HCT116 (cell line): ENCODE data around the gene ARHGEF11. TPM values are rescaled to one million over a fixed set of nuclear protein-coding genes. Genes with fewer than 3 reads are reported as not detected.

ENCODE experiments used
- ATAC-seq: fragments of 200-7000 bp; cut with Tn5 transposase; 2 replicates; pipeline ENCODE4 v1.9.1; 2020; ENCODE audit warnings: mild to moderate bottlenecking, moderate library complexity
- BruUV-seq: library from RNA; stranded (reverse); fragments of 400-500 nt; replicated peaks from 2 replicates; lab custom pipeline; 2021; lab: Mats Ljungman, UMichigan
- CTCF ChIA-PET: fragments of 300-600 bp; sonication (Branson Sonifier 250); formaldehyde crosslinking; loops from one replicate; lab custom pipeline; 2021; ENCODE audit warnings: antibody characterized with exemption; lab: Charles Lee
- POLR2A ChIA-PET: fragments of 300-600, 350-600 bp; sonication (Branson Sonifier 250); formaldehyde crosslinking; loops from one replicate; lab custom pipeline; 2021; ENCODE audit warnings: antibody characterized with exemption; lab: Charles Lee
- RAD21 ChIA-PET, 2 experiments: fragments of 300-600 bp; sonication (Branson Sonifier 250); formaldehyde crosslinking; loops; one replicate each; lab custom pipeline; 2023; ENCODE audit warnings: low total read pairs in 2 of 2; ENCODE audit not compliant: uncharacterized antibody in 2 of 2, unreplicated experiment in 2 of 2, low non-redundant PET in 1 of 2; lab: Charles Lee
- DNase-seq: peaks from one replicate; pipeline ENCODE4 v3.0.0-alpha.2; 2010; ENCODE audit warnings: low read depth, low spot score
- H2AFZ ChIP-seq: fragments of 200-600 bp; shearing (Covaris generic), sonication (generic); 2 replicates; pipeline ENCODE4 v1.6.1; 2017; ENCODE audit warnings: low read depth, mixed run types, mixed read lengths, antibody characterized with exemption, low read length; ENCODE audit not compliant: poor library complexity, severe bottlenecking
- H3K27ac ChIP-seq: 2 replicates; pipeline ENCODE4 v1.5.1; 2012; ENCODE audit warnings: low read depth, low read length
- H3K27me3 ChIP-seq: fragments of 200-600 bp; sonication (generic); 2 replicates; pipeline ENCODE4 v1.6.1; 2016; ENCODE audit warnings: mixed run types, low read length, mixed read lengths; ENCODE audit not compliant: insufficient read depth
- H3K36me3 ChIP-seq, 2 experiments: fragments of 200-500 bp in 1 of 2; fragments of 200-600 bp in 1 of 2; sonication (Bioruptor generic) in 1 of 2; sonication (generic) in 1 of 2; 2 replicates each; pipeline versions ENCODE4 v1.5.1 to v1.6.1; 2014 to 2016; ENCODE audit warnings: low read length in 2 of 2, inconsistent platforms in 1 of 2, mixed read lengths in 1 of 2, mixed run types in 1 of 2; ENCODE audit not compliant: insufficient read depth in 2 of 2, control insufficient read depth in 1 of 2
- H3K4me1 ChIP-seq, 2 experiments: fragments of 200-600 bp in 1 of 2; sonication (generic) in 1 of 2; 2 replicates each; pipeline versions ENCODE4 v1.5.1 to v1.6.1; 2012 to 2017; ENCODE audit warnings: low read length in 2 of 2, inconsistent platforms in 1 of 2, mild to moderate bottlenecking in 1 of 2, mixed read lengths in 1 of 2, mixed run types in 1 of 2, moderate library complexity in 1 of 2; ENCODE audit not compliant: insufficient read depth in 2 of 2, control insufficient read depth in 1 of 2
- H3K4me2 ChIP-seq: fragments of 200-600 bp; sonication (generic); 2 replicates; pipeline ENCODE4 v1.6.1; 2017; ENCODE audit warnings: mixed run types, low read length, mixed read lengths
- H3K4me3 ChIP-seq, 2 experiments: fragments of 200-600 bp in 1 of 2; sonication (generic) in 1 of 2; replicated peaks in 1 of 2; 2 replicates each; pipeline ENCODE4 v1.5.1; 2011 to 2016; ENCODE audit warnings: low read length in 2 of 2, control low read depth in 1 of 2, low read depth in 1 of 2, mild to moderate bottlenecking in 1 of 2, mixed read lengths in 1 of 2, mixed run types in 1 of 2
- H3K79me2 ChIP-seq: fragments of 200-600 bp; sonication (generic); 2 replicates; pipeline ENCODE4 v1.6.1; 2017; ENCODE audit warnings: mild to moderate bottlenecking, mixed run types, low read length, moderate library complexity, mixed read lengths; ENCODE audit not compliant: insufficient read depth
- H3K9ac ChIP-seq: fragments of 200-600 bp; sonication (generic); 2 replicates; pipeline ENCODE4 v1.6.1; 2016; ENCODE audit warnings: low read length, mixed read lengths
- H3K9me2 ChIP-seq: fragments of 200-600 bp; sonication (generic), shearing (Covaris generic); 2 replicates; pipeline ENCODE4 v1.6.1; 2017; ENCODE audit warnings: mixed run types, mild to moderate bottlenecking, moderate library complexity; ENCODE audit not compliant: insufficient read depth
- H3K9me3 ChIP-seq, 2 experiments: fragments of 200-500 bp in 1 of 2; fragments of 200-600 bp in 1 of 2; sonication (Bioruptor generic) in 1 of 2; sonication (generic) in 1 of 2; 2 replicates each; pipeline ENCODE4 v1.6.1; 2014 to 2017; ENCODE audit warnings: low read length in 2 of 2, mixed read lengths in 2 of 2, inconsistent platforms in 1 of 2, low read depth in 1 of 2, mild to moderate bottlenecking in 1 of 2, mixed run types in 1 of 2, moderate library complexity in 1 of 2; ENCODE audit not compliant: control insufficient read depth in 1 of 2, insufficient read depth in 1 of 2
- H4K20me1 ChIP-seq: fragments of 200-600 bp; sonication (generic), shearing (Covaris generic); 2 replicates; pipeline ENCODE4 v1.6.1; 2017; ENCODE audit warnings: mixed run types, mild to moderate bottlenecking, moderate library complexity; ENCODE audit not compliant: insufficient read depth
- ATF3 ChIP-seq: IDR thresholded peaks from 2 replicates; pipeline ENCODE4 v1.6.1; 2012
- CBX3 ChIP-seq: IDR thresholded peaks from 2 replicates; pipeline ENCODE4 v1.6.1; 2012; ENCODE audit warnings: low read depth
- EGR1 ChIP-seq: IDR thresholded peaks from 2 replicates; pipeline ENCODE4 v1.6.1; 2012; ENCODE audit warnings: low read depth
- ELF1 ChIP-seq: IDR thresholded peaks from 2 replicates; pipeline ENCODE4 v1.6.1; 2012; ENCODE audit warnings: low read depth, borderline replicate concordance
- EZH2 ChIP-seq: fragments of 200-600 bp; sonication (generic); IDR thresholded peaks from 2 replicates; pipeline ENCODE4 v1.6.1; 2017; ENCODE audit warnings: antibody characterized with exemption, mixed run types
- JUND ChIP-seq: IDR thresholded peaks from 2 replicates; pipeline ENCODE4 v1.6.1; 2012
- POLR2A ChIP-seq: IDR thresholded peaks from 2 replicates; pipeline ENCODE4 v1.7.0; 2011; ENCODE audit warnings: borderline replicate concordance; ENCODE audit not compliant: insufficient read depth, insufficient read length; ENCODE audit errors: extremely low read depth
- POLR2AphosphoS5 ChIP-seq: IDR thresholded peaks from 2 replicates; pipeline ENCODE4 v1.6.1; 2011; ENCODE audit warnings: mild to moderate bottlenecking, low read depth, low read length, moderate library complexity
- RAD21 ChIP-seq: IDR thresholded peaks from 2 replicates; pipeline ENCODE4 v1.6.1; 2012; ENCODE audit warnings: low read depth, mild to moderate bottlenecking
- TCF7L2 ChIP-seq: IDR thresholded peaks from 2 replicates; pipeline ENCODE4 v1.7.0; 2011; ENCODE audit warnings: borderline replicate concordance, inconsistent platforms; ENCODE audit not compliant: insufficient read depth, insufficient read length; ENCODE audit errors: extremely low read depth
- YY1 ChIP-seq: IDR thresholded peaks from 2 replicates; pipeline ENCODE4 v1.6.1; 2011; ENCODE audit warnings: low read length, low read depth, moderate library complexity, mild to moderate bottlenecking; ENCODE audit not compliant: insufficient replicate concordance; ENCODE audit errors: extremely low read depth
- ZFX ChIP-seq: fragments of 450-650 bp; IDR thresholded peaks from 2 replicates; pipeline ENCODE4 v1.6.1; 2017
- ZNF274 ChIP-seq: fragments of 200-500 bp; sonication (Bioruptor generic); IDR thresholded peaks from 2 replicates; pipeline ENCODE4 v1.6.1; 2014; ENCODE audit warnings: mild to moderate bottlenecking, low read depth, low read length, inconsistent platforms
- intact Hi-C: fragments of 100-400 bp; cut with micrococcal nuclease; formaldehyde crosslinking; loops from 2 replicates; pipeline ENCODE4 v1.10.0; 2022
- total RNA-seq: library from RNA; stranded (reverse); gene quantifications from one replicate; pipeline ENCODE4 v1.2.1, GENCODE V29; 2021; ENCODE audit not compliant: unreplicated experiment
- TF ChIP-seq, protein P1 (sequence below): IDR thresholded peaks from 2 replicates; pipeline ENCODE4 v1.6.1; 2012; ENCODE audit warnings: low read depth

The ARHGEF11 gene
- total RNA-seq, 1 experiment from 2014 or later, result 28.9 TPM

DNA sequence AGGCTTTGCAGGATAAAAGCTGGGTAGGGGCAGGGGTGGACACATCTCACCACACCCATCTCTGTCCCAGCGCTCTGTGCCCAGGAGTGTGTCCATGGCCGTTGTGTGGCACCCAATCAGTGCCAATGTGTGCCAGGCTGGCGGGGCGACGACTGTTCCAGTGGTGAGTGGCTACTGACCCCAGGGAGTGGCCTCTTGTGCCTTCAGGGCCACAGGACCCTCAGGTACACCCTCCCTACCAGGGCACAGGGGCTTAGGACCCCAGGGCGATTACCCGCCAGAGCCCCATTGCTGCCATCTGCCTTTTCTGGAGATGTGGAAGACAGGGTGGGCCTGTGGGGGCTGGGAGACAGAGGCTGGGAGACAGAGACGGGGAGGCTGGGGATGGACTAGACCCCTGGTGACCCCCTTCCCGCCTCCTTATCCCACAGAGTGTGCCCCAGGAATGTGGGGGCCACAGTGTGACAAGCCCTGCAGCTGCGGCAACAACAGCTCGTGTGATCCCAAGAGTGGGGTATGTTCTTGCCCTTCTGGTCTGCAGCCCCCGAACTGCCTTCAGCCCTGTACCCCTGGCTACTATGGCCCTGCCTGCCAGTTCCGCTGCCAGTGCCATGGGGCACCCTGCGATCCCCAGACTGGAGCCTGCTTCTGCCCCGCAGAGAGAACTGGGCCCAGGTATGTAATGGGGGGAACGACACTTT lies 139.2 kb downstream of the ARHGEF11 start (continued):
- TF ChIP-seq TCF7L2, result no peak
- no peak for TF ChIP-seq ZFX
- TF ChIP-seq ZNF274, result no peak
- TF ChIP-seq, protein P1, sequence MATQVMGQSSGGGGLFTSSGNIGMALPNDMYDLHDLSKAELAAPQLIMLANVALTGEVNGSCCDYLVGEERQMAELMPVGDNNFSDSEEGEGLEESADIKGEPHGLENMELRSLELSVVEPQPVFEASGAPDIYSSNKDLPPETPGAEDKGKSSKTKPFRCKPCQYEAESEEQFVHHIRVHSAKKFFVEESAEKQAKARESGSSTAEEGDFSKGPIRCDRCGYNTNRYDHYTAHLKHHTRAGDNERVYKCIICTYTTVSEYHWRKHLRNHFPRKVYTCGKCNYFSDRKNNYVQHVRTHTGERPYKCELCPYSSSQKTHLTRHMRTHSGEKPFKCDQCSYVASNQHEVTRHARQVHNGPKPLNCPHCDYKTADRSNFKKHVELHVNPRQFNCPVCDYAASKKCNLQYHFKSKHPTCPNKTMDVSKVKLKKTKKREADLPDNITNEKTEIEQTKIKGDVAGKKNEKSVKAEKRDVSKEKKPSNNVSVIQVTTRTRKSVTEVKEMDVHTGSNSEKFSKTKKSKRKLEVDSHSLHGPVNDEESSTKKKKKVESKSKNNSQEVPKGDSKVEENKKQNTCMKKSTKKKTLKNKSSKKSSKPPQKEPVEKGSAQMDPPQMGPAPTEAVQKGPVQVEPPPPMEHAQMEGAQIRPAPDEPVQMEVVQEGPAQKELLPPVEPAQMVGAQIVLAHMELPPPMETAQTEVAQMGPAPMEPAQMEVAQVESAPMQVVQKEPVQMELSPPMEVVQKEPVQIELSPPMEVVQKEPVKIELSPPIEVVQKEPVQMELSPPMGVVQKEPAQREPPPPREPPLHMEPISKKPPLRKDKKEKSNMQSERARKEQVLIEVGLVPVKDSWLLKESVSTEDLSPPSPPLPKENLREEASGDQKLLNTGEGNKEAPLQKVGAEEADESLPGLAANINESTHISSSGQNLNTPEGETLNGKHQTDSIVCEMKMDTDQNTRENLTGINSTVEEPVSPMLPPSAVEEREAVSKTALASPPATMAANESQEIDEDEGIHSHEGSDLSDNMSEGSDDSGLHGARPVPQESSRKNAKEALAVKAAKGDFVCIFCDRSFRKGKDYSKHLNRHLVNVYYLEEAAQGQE, result no peak
- TF ChIP-seq YY1, result no peak
- no peak for TF ChIP-seq ATF3

- Histone ChIP-seq H3K4me3 (no peak overlapping the region), H3K36me3 (no peaks in the 10 kb centered on the region), H2AFZ (no peak overlapping the region), H3K27ac (no peak overlapping the region), H3K27me3 (no peaks in the 10 kb centered on the region), H3K9me2 (no peaks in the 10 kb centered on the region), H3K79me2 (no peaks in the 10 kb centered on the region), H3K9me3 (no peaks in the 10 kb centered on the region; a peak in 1 of 4 replicates), H4K20me1 (no peaks in the 10 kb centered on the region), H3K4me1 (peaks cover 6 to 27% of the 10 kb centered on the region in 2 experiments; a peak in 3 of 4 replicates), H3K9ac (no peak overlapping the region), H3K4me2 (no peak overlapping the region)
- RAD21 ChIA-PET, result no interaction called here
- BruUV-seq, result no TSS peak
- TF ChIP-seq EZH2 (no peak), POLR2AphosphoS5 (no peak), ZFX (no peak), ATF3 (no peak), EGR1 (no peak), JUND (no peak), POLR2A (no peak), RAD21 (no peak), CBX3 (no peak), ELF1 (no peak), YY1 (no peak)
- CTCF ChIA-PET, result no interaction called here
- POLR2A ChIA-PET, result no interaction called here
- DNase-seq (no peak), ATAC-seq (no peak)
- intact Hi-C loops, result no loop called here
Measured at GRCh38 chr1:156905651-156906050, 139.9 kb downstream of the ARHGEF11 start.
